Measurements from ENCODE around the gene PDE4B.

GRCh38 chr1:66175581-66175980, 382.9 kb downstream of the PDE4B start:
- TF ChIP-seq TAF1 (IDR thresholded peaks at IDR 0.05; ENCODE audit: low read depth, low read length) (no peak), POLR2A (IDR thresholded peaks at IDR 0.05; ENCODE audit: low read depth, low read length) (no peak), POLR2AphosphoS5 (IDR thresholded peaks at IDR 0.05; ENCODE audit: low read depth, low read length) (no peak)
